ENCODE data around the gene KCNA1. TPM values are rescaled to one million over a fixed set of nuclear protein-coding genes. Genes with fewer than 3 reads are reported as not detected.
A peak's percentile ranks its signal among the peaks of the same experiment; 100 is the strongest.

KCNA1 gene
- total RNA-seq, 2 donors from 2014 or later: 0.11 TPM; not detected in 1

GRCh38 chr12:4909410-4909733 lies 333 bp upstream of the KCNA1 start:
- H3K4me1 ChIP-seq (replicated peaks): peaks cover 8% of the 10 kb centered on the region
- H3K9me3 ChIP-seq: no peaks in the 10 kb centered on the region
- no peak for TF ChIP-seq POLR2AphosphoS5 (IDR thresholded peaks at IDR 0.05)
- no peak for TF ChIP-seq CTCF (IDR thresholded peaks at IDR 0.05)
- TF ChIP-seq POLR2A (IDR thresholded peaks at IDR 0.05): no peak
- no peak overlapping the region for H3K27ac ChIP-seq
- DNase-seq (ENCODE audit: low spot score): no peak
- peaks cover 36% of the 10 kb centered on the region for H3K27me3 ChIP-seq (replicated peaks; ENCODE audit: insufficient read depth)
- H3K36me3 ChIP-seq: no peaks in the 10 kb centered on the region
- 2% methylated on average over 24 of the region's 24 CpGs for WGBS
- intact Hi-C loops (cut with DNase I): no loop called here
- peak overlapping the region in 1 of 2 donors; percentile 23 for H3K4me3 ChIP-seq

GRCh38 chr12:4910502-4911315 lies 1.0 kb downstream of the KCNA1 start:
- Histone ChIP-seq H3K36me3 (no peaks in the 10 kb centered on the region), H3K4me1 (replicated peaks) (peaks cover 8% of the 10 kb centered on the region), H3K4me3 (peak overlapping the region; percentile 7 to 23), H3K27me3 (replicated peaks; ENCODE audit: insufficient read depth) (peaks cover 36% of the 10 kb centered on the region), H3K27ac (no peak overlapping the region), H3K9me3 (no peaks in the 10 kb centered on the region)
- no peak for TF ChIP-seq POLR2AphosphoS5 (IDR thresholded peaks at IDR 0.05)
- no peak for TF ChIP-seq CTCF (IDR thresholded peaks at IDR 0.05)
- TF ChIP-seq POLR2A (IDR thresholded peaks at IDR 0.05): no peak
- intact Hi-C loops (cut with DNase I): no loop called here
- DNase-seq (ENCODE audit: low spot score): no peak
- under 1% methylated on average over 44 of the region's 49 CpGs for WGBS

GRCh38 chr12:4911316-4911994 lies 1.8 kb downstream of the KCNA1 start:
- peaks cover 36% of the 10 kb centered on the region for H3K27me3 ChIP-seq (replicated peaks; ENCODE audit: insufficient read depth)
- H3K36me3 ChIP-seq: no peaks in the 10 kb centered on the region
- no peak overlapping the region for H3K27ac ChIP-seq
- peaks cover 8% of the 10 kb centered on the region for H3K4me1 ChIP-seq (replicated peaks)
- 29% methylated on average over 52 of the region's 61 CpGs for WGBS
- no peaks in the 10 kb centered on the region for H3K9me3 ChIP-seq
- intact Hi-C loops (cut with DNase I): no loop called here
- no peak for TF ChIP-seq POLR2A (IDR thresholded peaks at IDR 0.05)
- TF ChIP-seq CTCF (IDR thresholded peaks at IDR 0.05): no peak
- no peak for TF ChIP-seq POLR2AphosphoS5 (IDR thresholded peaks at IDR 0.05)
- H3K4me3 ChIP-seq: peak overlapping the region in 1 of 2 donors; percentile 23
- DNase-seq (ENCODE audit: low spot score): no peak

GRCh38 chr12:4914720-4915119 lies 5.0 kb downstream of the KCNA1 start:
- no peak overlapping the region for H3K27ac ChIP-seq
- peaks cover 19% of the 10 kb centered on the region for H3K27me3 ChIP-seq (replicated peaks; ENCODE audit: insufficient read depth)
- no peak for DNase-seq (ENCODE audit: low spot score)
- TF ChIP-seq CTCF (IDR thresholded peaks at IDR 0.05) (no peak), POLR2A (IDR thresholded peaks at IDR 0.05) (no peak), POLR2AphosphoS5 (IDR thresholded peaks at IDR 0.05) (no peak)
- no peak overlapping the region for H3K4me3 ChIP-seq
- H3K4me1 ChIP-seq (replicated peaks): peaks cover 1% of the 10 kb centered on the region
- intact Hi-C loops (cut with DNase I): no loop called here
- 89% methylated on average over 4 of the region's 4 CpGs for WGBS
- H3K36me3 ChIP-seq: no peaks in the 10 kb centered on the region
- no peaks in the 10 kb centered on the region for H3K9me3 ChIP-seq
